GM19455 (cell line): ENCODE data around the gene GMPPA.

Source experiments
- ATAC-seq: cut with Tn5 transposase; IDR thresholded peaks from one replicate; pipeline ENCODE4 v1.9.1; 2021; ENCODE audit not compliant: unreplicated experiment

GMPPA gene

DNA sequence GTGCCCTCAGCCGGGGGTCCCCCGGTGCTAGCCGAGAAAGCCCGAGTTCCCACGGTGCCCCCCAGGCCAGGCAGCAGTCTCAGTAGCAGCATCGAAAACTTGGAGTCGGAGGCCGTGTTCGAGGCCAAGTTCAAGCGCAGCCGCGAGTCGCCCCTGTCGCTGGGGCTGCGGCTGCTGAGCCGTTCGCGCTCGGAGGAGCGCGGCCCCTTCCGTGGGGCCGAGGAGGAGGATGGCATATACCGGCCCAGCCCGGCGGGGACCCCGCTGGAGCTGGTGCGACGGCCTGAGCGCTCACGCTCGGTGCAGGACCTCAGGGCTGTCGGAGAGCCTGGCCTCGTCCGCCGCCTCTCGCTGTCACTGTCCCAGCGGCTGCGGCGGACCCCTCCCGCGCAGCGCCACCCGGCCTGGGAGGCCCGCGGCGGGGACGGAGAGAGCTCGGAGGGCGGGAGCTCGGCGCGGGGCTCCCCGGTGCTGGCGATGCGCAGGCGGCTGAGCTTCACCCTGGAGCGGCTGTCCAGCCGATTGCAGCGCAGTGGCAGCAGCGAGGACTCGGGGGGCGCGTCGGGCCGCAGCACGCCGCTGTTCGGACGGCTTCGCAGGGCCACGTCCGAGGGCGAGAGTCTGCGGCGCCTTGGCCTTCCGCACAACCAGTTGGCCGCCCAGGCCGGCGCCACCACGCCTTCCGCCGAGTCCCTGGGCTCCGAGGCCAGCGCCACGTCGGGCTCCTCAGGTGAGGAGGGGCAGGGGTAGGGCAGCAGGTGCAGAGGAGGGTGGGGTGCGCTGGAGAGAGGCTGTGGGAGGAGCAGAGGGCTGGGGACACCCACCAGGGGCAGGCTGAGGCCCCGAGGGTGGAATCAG is 14.1 kb upstream of the GMPPA start:
- no peak for ATAC-seq

DNA sequence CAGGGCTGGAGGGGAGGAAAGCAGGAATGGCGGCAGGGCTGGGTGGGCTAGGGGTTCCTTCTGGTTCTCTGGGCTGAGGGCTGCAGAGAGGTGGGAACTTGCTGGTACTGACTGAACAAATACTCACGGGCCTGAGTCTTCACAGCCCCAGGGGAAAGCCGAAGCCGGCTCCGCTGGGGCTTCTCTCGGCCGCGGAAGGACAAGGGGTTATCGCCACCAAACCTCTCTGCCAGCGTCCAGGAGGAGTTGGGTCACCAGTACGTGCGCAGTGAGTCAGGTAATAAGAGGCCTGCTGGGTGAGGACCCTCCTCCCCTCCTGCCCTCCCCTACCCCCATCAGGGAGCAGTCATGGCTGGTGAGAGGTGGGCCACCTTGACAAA is 13.5 kb upstream of the GMPPA start:
- no peak for ATAC-seq

DNA sequence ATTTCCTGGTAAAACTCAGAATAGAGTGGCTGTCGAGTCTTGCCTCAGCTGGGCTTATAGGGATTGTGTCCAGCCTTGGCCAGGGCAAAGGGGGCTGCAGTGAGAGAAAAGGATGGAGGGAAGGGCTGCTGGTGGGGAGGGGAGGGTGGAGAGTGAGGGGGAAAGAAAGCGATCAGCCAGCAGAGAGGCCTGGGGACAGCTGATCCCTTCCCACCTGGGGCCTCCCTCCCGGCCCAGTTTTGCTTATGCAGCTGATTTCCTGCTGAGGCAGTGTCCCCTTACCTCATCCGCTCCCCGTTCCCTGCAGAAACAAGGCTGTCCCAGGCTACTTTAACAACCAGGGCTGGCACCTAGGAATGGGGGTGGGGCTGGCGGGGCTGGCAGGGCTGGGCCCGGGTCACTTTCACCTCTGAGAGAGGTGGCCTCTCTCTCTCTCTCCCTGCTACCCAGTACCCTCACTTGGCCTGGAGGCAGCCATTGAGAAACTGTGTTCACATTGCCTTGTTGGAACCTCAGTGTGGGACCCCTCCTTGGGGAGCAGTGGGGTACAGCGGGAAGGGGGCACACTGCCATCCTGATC is 12.2 kb upstream of the GMPPA start:
- no peak for ATAC-seq

GRCh38 chr2:219488149-219488843 is 10.4 kb upstream of the GMPPA start:
- no peak for ATAC-seq

GRCh38 chr2:219488844-219489194 is 9.9 kb upstream of the GMPPA start:
- ATAC-seq, result no peak

DNA sequence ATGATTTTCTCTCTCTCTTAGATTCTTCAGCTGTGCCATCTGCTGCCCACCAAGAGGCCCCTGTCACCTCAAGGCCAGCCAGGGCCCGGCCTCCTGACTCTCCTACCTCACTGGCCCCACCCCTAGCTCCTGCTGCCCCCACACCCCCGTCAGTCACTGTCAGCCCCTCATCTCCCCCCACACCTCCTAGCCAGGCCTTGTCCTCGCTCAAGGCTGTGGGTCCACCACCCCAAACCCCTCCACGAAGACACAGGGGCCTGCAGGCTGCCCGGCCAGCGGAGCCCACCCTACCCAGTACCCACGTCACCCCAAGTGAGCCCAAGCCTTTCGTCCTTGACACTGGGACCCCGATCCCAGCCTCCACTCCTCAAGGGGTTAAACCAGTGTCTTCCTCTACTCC is 9.4 kb upstream of the GMPPA start:
- no peak for ATAC-seq

- no peak for ATAC-seq
Measured at GRCh38 chr2:219490186-219490585, 8.5 kb upstream of the GMPPA start.

- ATAC-seq, result no peak
Measured at GRCh38 chr2:219490600-219491130, 8.0 kb upstream of the GMPPA start.

DNA sequence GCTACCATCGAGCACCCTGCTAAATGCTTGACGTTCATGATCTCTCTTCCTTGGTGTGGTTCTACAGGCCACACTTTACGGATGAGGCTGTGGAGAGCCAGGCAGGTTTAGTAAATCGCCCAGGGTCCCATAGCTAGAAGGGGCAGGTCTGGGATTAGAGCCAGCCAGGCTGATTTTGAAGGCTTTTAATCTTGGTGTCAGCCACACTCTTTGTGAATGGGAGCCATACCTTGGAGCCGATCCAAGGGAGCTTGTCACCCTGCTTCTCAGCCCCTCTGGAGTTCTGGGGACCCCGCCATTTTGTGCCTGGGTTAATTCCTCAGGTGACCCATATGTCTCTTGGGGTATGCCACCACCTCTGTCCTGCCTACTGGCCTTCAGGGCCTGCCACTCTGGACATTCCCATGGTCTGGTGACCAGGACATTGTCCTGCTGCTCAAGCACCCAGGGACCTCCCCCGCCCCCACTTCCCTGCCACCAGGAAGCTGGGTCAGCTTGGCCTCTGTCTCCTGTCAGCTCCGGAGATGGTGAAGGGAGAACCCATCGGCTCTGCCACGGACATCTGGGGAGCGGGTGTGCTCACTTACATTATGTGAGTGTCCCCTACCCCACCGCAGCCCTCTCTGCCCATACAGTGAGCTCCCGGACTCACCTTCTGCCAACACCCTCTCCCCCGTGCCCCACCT is 7.3 kb upstream of the GMPPA start:
- ATAC-seq, result no peak

DNA sequence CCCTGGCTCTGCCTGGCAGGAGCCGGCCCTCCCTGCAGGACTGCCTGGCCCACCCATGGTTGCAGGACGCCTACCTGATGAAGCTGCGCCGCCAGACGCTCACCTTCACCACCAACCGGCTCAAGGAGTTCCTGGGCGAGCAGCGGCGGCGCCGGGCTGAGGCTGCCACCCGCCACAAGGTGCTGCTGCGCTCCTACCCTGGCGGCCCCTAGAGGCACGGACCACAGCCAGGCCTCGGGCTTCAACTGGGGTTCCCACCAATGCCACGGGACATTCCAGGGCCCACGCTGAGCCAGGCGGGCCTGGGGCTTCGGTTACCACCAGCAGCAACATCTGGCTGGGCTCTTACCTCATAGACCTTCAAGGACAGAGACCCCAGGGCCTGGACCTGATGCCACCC is 6.1 kb upstream of the GMPPA start:
- ATAC-seq, result no peak

GRCh38 chr2:219493086-219493485 is 5.6 kb upstream of the GMPPA start:
- no peak for ATAC-seq

DNA sequence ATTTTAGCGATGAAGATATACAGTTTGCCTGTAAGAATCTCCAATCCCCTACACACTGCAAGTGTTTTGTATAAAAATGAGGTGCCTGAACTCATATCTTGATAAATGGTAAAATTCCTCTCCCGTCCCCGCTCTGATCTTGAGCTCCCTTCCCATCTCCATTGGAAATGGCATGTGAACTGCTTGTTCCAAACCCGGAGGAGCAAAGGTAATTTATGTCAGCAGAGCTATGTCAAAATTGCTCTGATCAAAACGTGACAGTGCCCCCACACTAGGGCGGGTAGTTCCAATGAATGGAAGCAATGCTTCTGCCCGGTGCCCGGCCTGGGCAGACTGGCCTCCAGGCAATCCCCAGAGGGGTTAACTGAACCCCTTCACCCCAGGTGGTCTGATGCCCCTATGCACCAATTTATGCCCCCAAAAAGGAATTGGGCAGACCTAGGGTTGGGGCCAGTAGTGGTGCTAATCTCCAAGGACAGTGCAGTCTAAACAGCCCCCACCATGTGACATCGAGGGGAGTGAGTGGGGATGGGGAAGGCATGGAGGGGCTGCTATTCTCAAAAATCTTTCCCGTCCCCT is 3.6 kb upstream of the GMPPA start:
- ATAC-seq, result no peak

- ATAC-seq, result no peak
Measured at GRCh38 chr2:219495531-219496122, 3.1 kb upstream of the GMPPA start.

GRCh38 chr2:219496247-219496824 is 2.4 kb upstream of the GMPPA start:
- ATAC-seq, result no peak

- ATAC-seq, result no peak
Measured at GRCh38 chr2:219496825-219497494, 1.7 kb upstream of the GMPPA start.

DNA sequence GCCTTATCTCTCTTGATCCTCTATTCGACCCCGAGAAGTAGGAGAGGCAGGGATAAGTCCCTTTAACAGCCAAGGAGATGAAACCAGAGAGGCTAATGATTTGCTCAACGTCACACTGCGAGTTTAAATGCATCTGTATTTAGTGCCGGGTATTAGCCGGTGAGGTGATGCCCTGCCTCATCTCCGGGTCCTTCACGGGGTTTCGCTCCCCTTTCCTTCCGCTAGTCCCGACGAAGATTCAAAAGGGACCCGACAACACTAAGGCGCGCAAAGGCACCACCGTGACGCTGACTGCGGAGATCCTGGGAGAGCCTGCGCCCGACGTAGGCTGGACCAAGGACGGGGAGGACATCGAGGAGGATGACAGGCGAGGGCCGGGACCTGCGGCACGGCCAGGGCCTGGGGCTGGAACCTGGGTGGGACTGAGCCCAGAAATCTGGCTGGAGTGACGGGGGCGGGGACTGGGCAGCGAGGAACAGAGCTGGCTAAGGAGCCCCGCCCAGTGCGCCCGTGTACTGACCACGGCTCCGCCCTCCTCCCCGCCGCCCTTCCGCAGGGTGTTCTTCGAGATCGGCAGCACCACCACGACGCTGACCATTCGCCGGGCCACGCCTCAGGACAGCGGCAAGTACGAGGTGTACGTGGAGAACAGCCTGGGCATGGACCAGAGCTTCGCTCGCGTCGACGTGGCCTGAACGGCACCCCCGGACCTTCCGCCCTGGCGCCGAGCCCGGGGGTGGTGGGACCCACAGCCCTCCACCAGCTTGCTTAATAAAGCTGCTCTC is 1.0 kb upstream of the GMPPA start:
- peak; percentile 24 for ATAC-seq

DNA sequence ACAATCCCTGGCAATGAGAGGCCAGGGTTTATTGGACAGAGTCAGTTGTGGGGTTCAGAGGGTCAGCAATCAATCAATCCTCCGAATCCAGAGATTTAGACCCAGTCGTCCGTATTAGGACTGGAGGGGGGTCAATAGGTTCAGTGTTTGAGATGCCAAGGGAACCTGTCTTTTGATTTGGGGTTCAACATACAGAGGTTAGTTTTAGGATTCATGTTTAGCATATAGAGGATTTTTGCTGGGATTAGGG is 292 bp downstream of the GMPPA start:
- ATAC-seq, result peak; percentile 4

DNA sequence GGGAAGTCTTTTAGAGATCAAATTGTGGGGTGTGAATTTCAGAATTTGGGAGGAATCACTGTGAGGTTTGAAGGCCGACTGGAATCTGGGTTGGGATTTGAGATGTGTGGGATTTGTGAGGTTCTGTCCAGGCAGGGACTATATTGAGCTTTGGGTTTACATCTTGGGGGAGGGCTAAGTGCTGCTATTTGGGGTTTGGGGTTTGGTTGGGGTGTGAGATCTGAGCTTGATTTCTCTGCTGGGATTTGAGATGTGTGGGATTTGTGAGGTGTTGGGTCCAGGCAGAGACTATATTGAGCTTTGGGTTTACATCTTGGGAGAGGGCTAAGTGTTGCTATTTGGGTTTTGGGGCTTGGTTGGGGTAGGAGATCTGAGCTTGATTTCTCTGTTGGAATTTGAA is 864 bp downstream of the GMPPA start:
- no peak for ATAC-seq

DNA sequence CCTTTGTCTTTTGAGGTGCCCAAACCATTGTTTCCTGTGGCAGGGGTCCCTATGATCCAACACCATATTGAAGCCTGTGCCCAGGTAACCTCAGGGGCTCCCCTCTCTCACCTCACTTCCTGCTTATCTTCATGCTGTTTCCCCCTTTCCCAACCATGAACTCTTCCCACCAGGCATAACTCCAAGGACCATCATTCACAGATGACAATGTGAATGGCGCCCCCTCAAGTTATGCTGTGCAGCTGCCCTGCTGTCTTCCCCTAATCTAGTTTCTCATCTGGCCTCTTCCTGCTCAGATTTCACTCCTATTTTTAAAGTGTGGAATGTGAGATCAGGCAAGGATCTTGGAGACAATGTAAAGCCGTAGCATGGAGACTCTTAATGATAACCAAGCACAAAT is 1.4 kb downstream of the GMPPA start:
- ATAC-seq, result no peak
